HEK293 (cell line): ENCODE results near the gene TYMS.

Experiments used
- CTCF ChIP-seq: fragments of 450-650 bp; formaldehyde crosslinking; IDR thresholded peaks from 2 replicates; pipeline ENCODE4 v1.5.1; 2016; ENCODE audit warnings: missing biosample characterization, missing genetic modification characterization
- KLF8 ChIP-seq: fragments of 450-650 bp; formaldehyde crosslinking; IDR thresholded peaks from 2 replicates; pipeline ENCODE4 v1.5.1; 2016; ENCODE audit warnings: missing biosample characterization, missing genetic modification characterization
- OVOL3 ChIP-seq: fragments of 450-650 bp; formaldehyde crosslinking; IDR thresholded peaks from 2 replicates; pipeline ENCODE4 v1.5.1; 2016; ENCODE audit warnings: missing biosample characterization, missing genetic modification characterization
- PATZ1 ChIP-seq: fragments of 450-650 bp; formaldehyde crosslinking; IDR thresholded peaks from 2 replicates; pipeline ENCODE4 v1.5.1; 2016; ENCODE audit warnings: missing biosample characterization, missing genetic modification characterization
- SP2 ChIP-seq: fragments of 450-650 bp; formaldehyde crosslinking; IDR thresholded peaks from 2 replicates; pipeline ENCODE4 v1.5.1; 2016; ENCODE audit warnings: missing biosample characterization, missing genetic modification characterization
- YY1 ChIP-seq: fragments of 450-650 bp; formaldehyde crosslinking; IDR thresholded peaks from 2 replicates; pipeline ENCODE4 v1.5.1; 2018; ENCODE audit warnings: missing biosample characterization, missing genetic modification characterization
- ZFP3 ChIP-seq: fragments of 450-650 bp; formaldehyde crosslinking; IDR thresholded peaks from 2 replicates; pipeline ENCODE4 v1.5.1; 2016; ENCODE audit warnings: low read depth, missing biosample characterization, missing genetic modification characterization
- ZFP37 ChIP-seq: fragments of 450-650 bp; formaldehyde crosslinking; IDR thresholded peaks from 2 replicates; pipeline ENCODE4 v1.5.1; 2016; ENCODE audit warnings: missing biosample characterization, missing genetic modification characterization
- ZNF274 ChIP-seq, 2 experiments: fragments of 200-500 bp in 1 of 2; fragments of 450-650 bp in 1 of 2; sonication (Bioruptor generic) in 1 of 2; formaldehyde crosslinking in 1 of 2; IDR thresholded peaks; 2 replicates each; pipeline versions ENCODE4 v1.5.1 to v1.6.1; 2014 to 2016; ENCODE audit warnings: borderline replicate concordance in 1 of 2, inconsistent platforms in 1 of 2, low read length in 1 of 2, missing biosample characterization in 1 of 2, missing genetic modification characterization in 1 of 2
- ZNF280C ChIP-seq: fragments of 450-650 bp; formaldehyde crosslinking; IDR thresholded peaks from 2 replicates; pipeline ENCODE4 v1.5.1; 2016; ENCODE audit warnings: missing biosample characterization, missing genetic modification characterization
- ZSCAN16 ChIP-seq: fragments of 450-650 bp; formaldehyde crosslinking; IDR thresholded peaks from 2 replicates; pipeline ENCODE4 v1.5.1; 2016; ENCODE audit warnings: missing biosample characterization, missing genetic modification characterization
- ZSCAN5A ChIP-seq: fragments of 450-650 bp; formaldehyde crosslinking; IDR thresholded peaks from 2 replicates; pipeline ENCODE4 v1.5.1; 2016; ENCODE audit warnings: missing biosample characterization, missing genetic modification characterization

- TF ChIP-seq ZFP3 (tag by site-specific recombination), result no peak
- no peak for TF ChIP-seq KLF8 (tag by site-specific recombination)
- no peak for TF ChIP-seq PATZ1 (tag by site-specific recombination)
- TF ChIP-seq ZNF280C (tag by site-specific recombination), result no peak
- no peak for TF ChIP-seq ZSCAN16 (tag by site-specific recombination)
- no peak for TF ChIP-seq OVOL3 (tag by site-specific recombination)
- no peak for TF ChIP-seq ZNF274 (IDR thresholded peaks at IDR 0.05; ENCODE audit: low read length)
- TF ChIP-seq ZNF274 (tag by site-specific recombination; IDR thresholded peaks at IDR 0.05; ENCODE audit: borderline replicate concordance), result no peak
- TF ChIP-seq CTCF (tag by site-specific recombination), result no peak
- TF ChIP-seq SP2 (tag by site-specific recombination), result no peak
- no peak for TF ChIP-seq YY1 (tag by site-specific recombination)
- TF ChIP-seq ZFP37 (tag by site-specific recombination), result no peak
- TF ChIP-seq ZSCAN5A, result no peak
These were observed 50.6 kb downstream of the TYMS start for GRCh38 chr18:708096-708495.
